ENCODE measurements around the gene OSCP1. TPM values are rescaled to one million over a fixed set of nuclear protein-coding genes. Genes with fewer than 3 reads are reported as not detected.
A peak's percentile ranks its signal among the peaks of the same experiment; 100 is the strongest.

The OSCP1 gene
- total and polyA plus RNA-seq, 10 donors = 0.70 to 3.3 (median 1.4) TPM

DNA sequence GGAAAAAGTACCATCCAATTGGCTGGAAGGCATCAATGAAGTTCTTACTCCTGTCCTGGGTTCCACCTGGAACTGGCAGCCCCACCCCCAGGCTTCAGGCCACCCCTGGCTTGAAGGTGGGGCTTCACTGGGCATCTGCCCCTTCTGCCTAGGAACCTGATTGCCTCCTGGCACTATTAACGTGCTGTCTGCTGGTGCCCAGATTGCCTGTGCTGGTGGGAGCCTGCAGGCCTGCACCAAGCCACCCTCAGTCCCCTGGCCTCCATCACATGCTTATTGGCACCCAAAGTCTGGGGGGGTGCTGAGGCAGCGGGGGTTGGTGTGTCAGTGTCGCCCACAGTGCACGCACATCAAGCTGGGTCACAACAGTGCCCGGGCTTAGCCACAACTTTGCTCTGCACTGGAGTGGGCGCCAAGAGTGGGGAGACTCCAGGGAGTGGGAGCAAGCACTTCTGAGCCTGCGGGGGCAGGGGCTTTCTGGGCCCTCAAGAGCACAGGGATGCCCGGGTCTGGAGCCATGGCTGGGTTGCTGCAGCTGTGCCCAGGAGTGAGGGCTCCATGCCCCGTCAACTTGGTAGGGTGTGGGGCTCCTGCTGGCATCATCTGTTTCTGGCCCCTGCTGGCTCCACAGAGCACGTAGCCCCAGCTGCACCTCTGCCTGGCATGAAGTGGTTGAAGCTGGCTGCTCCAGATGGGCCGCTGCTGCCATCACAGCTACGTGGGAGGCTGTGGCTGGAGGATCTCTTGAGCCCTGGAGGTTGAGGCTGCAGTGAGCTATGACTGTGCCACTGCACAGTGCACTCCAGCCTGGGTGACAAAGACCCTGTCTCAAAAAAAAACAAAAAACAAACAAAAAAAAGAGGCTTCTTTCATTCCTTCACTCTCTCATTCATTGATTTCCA lies 48.4 kb downstream of the OSCP1 start:
- peaks cover 11 to 51% (median 33%) of the 10 kb centered on the region in 6 donors for H3K4me1 ChIP-seq
- peak overlapping the region; percentile 74 to 90 (median 83) for H3K27ac ChIP-seq
- no peaks in the 10 kb centered on the region for H3K27me3 ChIP-seq (replicated peaks in 1 of 7)
- H3K9me3 ChIP-seq = no peaks in the 10 kb centered on the region
- DNase-seq = no peak
- peaks cover 0 to 3% (median 0%) of the 10 kb centered on the region in 6 donors for H3K36me3 ChIP-seq
- no peak for TF ChIP-seq POLR2A (IDR thresholded peaks at IDR 0.05)
- TF ChIP-seq CTCF (IDR thresholded peaks at IDR 0.05 in 8 of 11, conservative IDR thresholded peaks at IDR 0.05 in 3 of 11) = no peak
- no peak for TF ChIP-seq POLR2AphosphoS5 (IDR thresholded peaks at IDR 0.05)
- 90 to 97% (median 93%) methylated on average over 4 to 12 of the region's 12 CpGs for WGBS, 5 donors
- intact Hi-C loops (cut with DNase I; ENCODE audit: low total_unique reads) = no loop called here
- peak overlapping the region in 7 of 8 donors; percentile 16 to 65 (median 27) for H3K4me3 ChIP-seq

- Histone ChIP-seq H3K36me3 (no peaks in the 10 kb centered on the region), H3K9me3 (no peaks in the 10 kb centered on the region), H3K27ac (peak overlapping the region; percentile 74 to 90 (median 83)), H3K4me1 (peaks cover 19 to 60% (median 41%) of the 10 kb centered on the region in 6 donors), H3K27me3 (replicated peaks in 1 of 7) (no peaks in the 10 kb centered on the region), H3K4me3 (peak overlapping the region; percentile 16 to 65 (median 26))
- TF ChIP-seq POLR2AphosphoS5 (IDR thresholded peaks at IDR 0.05) = peak; percentile 89
- peak in 1 of 3 donors; percentile 24 for TF ChIP-seq POLR2A (IDR thresholded peaks at IDR 0.05)
- peak in 4 of 11 experiments; percentile 13 to 36 (median 14) for TF ChIP-seq CTCF (IDR thresholded peaks at IDR 0.05 in 8 of 11, conservative IDR thresholded peaks at IDR 0.05 in 3 of 11)
- 37 to 45% (median 38%) methylated on average over 14 to 22 of the region's 22 CpGs for WGBS, 5 donors
- DNase-seq = peak; percentile 94
- intact Hi-C loops (cut with DNase I; ENCODE audit: low total_unique reads) = no loop called here
Observed at GRCh38 chr1:36400825-36401601, 49.2 kb downstream of the OSCP1 start.

GRCh38 chr1:36400514-36400824 lies 49.8 kb downstream of the OSCP1 start:
- Histone ChIP-seq H3K27me3 (replicated peaks in 1 of 7) (no peaks in the 10 kb centered on the region), H3K27ac (peak overlapping the region; percentile 74 to 90 (median 83)), H3K4me3 (peak overlapping the region in 6 of 8 donors; percentile 1 to 65 (median 26)), H3K9me3 (no peaks in the 10 kb centered on the region), H3K4me1 (peaks cover 20 to 65% (median 46%) of the 10 kb centered on the region in 6 donors), H3K36me3 (no peaks in the 10 kb centered on the region)
- TF ChIP-seq POLR2AphosphoS5 (IDR thresholded peaks at IDR 0.05) = no peak
- TF ChIP-seq CTCF (IDR thresholded peaks at IDR 0.05 in 8 of 11, conservative IDR thresholded peaks at IDR 0.05 in 3 of 11) = no peak
- TF ChIP-seq POLR2A (IDR thresholded peaks at IDR 0.05) = no peak
- intact Hi-C loops (cut with DNase I; ENCODE audit: low total_unique reads) = no loop called here
- WGBS, 5 donors = 79 to 92% (median 88%) methylated on average over 9 to 10 of the region's 10 CpGs
- DNase-seq = no peak
